ENCODE data around the gene OR10R2. TPM values are rescaled to one million over a fixed set of nuclear protein-coding genes. Genes with fewer than 3 reads are reported as not detected.

OR10R2 gene
- total RNA-seq, 2 experiments from 2014 or later = not detected

DNA sequence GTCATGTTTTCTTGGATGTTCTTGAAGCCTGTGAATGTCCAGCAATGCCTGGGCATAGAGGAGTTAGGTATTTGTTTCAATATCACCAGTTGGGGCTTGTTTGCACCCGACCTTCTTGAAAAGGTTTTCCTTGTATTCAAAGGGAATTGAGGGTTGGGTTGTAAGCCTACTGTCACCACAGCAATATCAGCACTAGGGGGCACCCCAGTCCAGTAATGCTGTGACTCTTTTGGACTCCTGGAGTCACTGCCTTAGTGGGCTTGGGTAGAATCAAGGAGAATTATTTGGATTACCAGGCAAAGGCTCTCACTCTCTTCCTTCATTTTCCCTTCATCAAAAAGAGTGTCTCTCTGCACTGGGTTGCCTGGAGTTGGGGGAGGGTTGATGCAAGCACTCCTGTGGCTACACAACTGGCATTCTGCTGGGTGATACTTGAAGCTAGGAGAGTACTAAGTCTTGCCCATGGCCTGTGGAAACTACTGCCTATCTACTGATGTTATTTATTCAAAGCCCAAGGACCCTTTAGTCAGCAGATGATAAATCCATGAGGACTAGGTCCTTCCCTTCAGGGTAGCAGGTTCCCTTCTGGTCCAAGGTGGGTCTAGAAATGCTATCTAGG, 34.5 kb downstream of the OR10R2 start:
- Mint-ChIP-seq H3K27ac (no peak overlapping the region), H3K9me3 (no peaks in the 10 kb centered on the region), H3K4me3 (no peak overlapping the region), H3K4me1 (no peaks in the 10 kb centered on the region), H3K27me3 (peaks cover 37% of the 10 kb centered on the region), H3K36me3 (ENCODE audit: low read depth) (no peaks in the 10 kb centered on the region)
- peak; percentile 50 for DNase-seq
- POLR2A ChIA-PET = no interaction called here
- CTCF ChIA-PET = interaction anchor here (0.8 to 1.9 kb wide), 5 partner anchors 33 to 582 kb away, joined by 3 to 15 read pairs (median 4); partner anchors contain the start of gene AIM2

DNA sequence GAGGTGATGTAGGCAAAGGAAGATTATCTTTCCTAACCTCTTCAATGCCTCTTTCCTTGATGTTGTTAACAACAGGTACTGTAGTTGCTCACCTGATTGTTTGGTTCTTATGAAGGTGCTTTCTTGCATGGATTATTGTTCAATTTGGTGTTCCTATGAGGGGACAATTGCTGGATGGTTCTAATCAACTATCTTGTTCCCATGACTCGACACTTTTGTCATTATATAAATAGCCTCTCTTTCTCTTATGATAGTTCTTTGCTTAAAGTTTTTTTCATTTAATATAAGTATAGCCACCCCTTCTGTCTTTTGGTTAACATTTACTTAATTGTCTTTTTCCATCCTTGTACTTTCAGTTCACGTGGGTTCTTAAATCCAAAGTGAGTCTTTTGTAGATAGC, 35.5 kb downstream of the OR10R2 start:
- H3K27ac Mint-ChIP-seq = no peak overlapping the region
- no peak for DNase-seq
- ChIA-PET CTCF (interaction anchor here (1.2 to 1.9 kb wide), 3 partner anchors 491 to 581 kb away, joined by 4 to 15 read pairs (median 9); no protein-coding TSS in a partner anchor), POLR2A (no interaction called here)
- peaks cover 38% of the 10 kb centered on the region for H3K27me3 Mint-ChIP-seq
- no peaks in the 10 kb centered on the region for H3K36me3 Mint-ChIP-seq (ENCODE audit: low read depth)
- no peaks in the 10 kb centered on the region for H3K9me3 Mint-ChIP-seq
- H3K4me3 Mint-ChIP-seq = no peak overlapping the region
- no peaks in the 10 kb centered on the region for H3K4me1 Mint-ChIP-seq

DNA sequence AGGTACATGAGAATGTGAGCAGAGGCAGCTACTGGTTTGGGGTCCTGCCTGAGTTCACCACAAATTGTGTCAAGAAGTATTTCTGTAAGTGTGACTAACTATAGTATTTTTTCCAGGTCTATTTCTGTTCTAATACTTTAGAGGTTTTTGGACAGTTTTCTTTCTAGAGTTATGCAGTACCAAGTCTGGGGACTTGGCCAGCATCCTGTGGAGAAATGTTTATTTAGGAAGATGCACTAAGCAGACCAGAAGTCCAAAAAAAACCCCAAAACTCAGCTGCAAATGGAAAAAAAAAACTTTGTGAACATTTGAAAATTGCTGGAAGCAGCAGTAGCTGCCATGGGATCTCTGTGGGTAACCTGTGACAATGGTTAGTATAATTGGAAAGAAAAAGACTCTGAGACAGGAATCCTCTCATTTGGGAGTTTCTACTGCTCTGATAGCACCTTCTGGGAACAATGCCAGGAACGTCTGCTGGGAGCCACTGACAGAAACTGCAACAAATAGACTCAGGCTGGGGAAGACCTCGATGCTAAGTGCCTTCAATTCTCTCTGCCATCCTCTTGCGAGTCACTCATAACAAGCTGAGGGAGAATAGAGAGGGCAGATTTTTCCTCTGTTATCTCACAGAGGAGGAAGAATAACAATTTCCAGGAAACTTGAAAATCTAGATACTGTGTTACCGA, 37.6 kb downstream of the OR10R2 start:
- no peak for DNase-seq
- no peaks in the 10 kb centered on the region for H3K9me3 Mint-ChIP-seq
- no peak overlapping the region for H3K4me3 Mint-ChIP-seq
- no peaks in the 10 kb centered on the region for H3K4me1 Mint-ChIP-seq
- no peaks in the 10 kb centered on the region for H3K36me3 Mint-ChIP-seq (ENCODE audit: low read depth)
- H3K27ac Mint-ChIP-seq = no peak overlapping the region
- CTCF ChIA-PET = no interaction called here
- H3K27me3 Mint-ChIP-seq = peaks cover 30% of the 10 kb centered on the region
- POLR2A ChIA-PET = interaction anchor here (1.0 kb wide), 1 partner anchor 8 kb away, joined by 3 read pairs; no protein-coding TSS in a partner anchor

GRCh38 chr1:158516966-158517365, 44.9 kb downstream of the OR10R2 start:
- POLR2A ChIA-PET = no interaction called here
- Mint-ChIP-seq H3K27me3 (peaks cover 16% of the 10 kb centered on the region), H3K36me3 (ENCODE audit: low read depth) (no peaks in the 10 kb centered on the region), H3K4me3 (no peak overlapping the region), H3K9me3 (no peaks in the 10 kb centered on the region), H3K27ac (no peak overlapping the region), H3K4me1 (no peaks in the 10 kb centered on the region)
- DNase-seq = no peak
- CTCF ChIA-PET = no interaction called here

DNA sequence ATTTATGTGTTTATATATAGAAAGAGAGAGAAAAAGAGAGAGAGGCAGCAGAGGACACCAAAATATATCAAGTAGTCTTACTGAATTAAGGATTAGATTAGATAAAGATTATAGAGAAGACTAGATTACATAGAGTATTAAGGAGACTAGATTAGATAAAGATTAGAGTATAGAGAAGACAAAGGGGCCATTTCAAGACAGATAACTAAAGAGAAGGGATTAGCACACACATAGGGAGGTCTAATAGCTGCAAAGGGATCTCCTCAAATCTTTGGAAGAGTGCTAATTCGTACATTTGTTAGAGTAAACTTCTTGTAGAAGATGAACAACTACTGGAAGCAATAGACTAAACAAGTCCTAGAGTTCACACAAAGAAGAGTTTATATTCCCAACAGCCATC, 48.0 kb downstream of the OR10R2 start:
- Mint-ChIP-seq H3K9me3 (no peaks in the 10 kb centered on the region), H3K4me3 (no peak overlapping the region), H3K27me3 (peaks cover 29% of the 10 kb centered on the region)

DNA sequence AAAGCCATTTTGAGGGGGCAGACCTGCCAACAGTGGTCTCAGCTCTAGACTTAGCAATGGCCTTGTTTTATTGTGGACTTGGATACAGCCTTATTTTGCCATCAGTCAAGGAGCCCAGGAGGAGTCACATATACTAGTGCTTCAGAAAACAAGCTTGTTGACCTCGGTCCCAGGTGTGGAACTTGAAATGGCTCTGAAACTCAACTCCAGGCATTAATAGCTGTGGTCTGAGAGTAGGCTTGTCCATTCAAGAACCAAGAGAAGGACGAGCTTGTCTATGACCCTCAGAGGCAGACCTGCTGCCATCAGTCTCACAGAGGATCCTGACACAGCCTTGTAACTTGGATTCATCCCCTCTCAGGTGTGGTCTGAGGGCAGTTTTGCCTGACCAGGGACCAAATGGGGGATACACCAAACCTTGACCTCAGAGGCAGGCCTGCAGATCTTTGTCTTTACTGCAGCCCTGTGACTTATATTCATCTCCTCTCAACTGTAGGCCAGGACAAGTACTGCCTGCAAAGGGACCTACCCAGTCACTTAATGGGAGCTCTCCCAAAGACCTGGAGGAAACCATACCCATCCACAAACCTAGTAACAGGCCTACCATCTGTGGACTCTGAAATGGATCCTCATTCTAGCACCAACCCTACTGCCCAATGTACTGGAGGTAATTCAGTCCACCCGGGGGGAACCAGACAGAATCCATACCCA, 49.1 kb downstream of the OR10R2 start:
- no peak for DNase-seq
- no peaks in the 10 kb centered on the region for H3K36me3 Mint-ChIP-seq (ENCODE audit: low read depth)
- no peaks in the 10 kb centered on the region for H3K4me1 Mint-ChIP-seq
- POLR2A ChIA-PET = no interaction called here
- CTCF ChIA-PET = no interaction called here
- H3K27ac Mint-ChIP-seq = no peak overlapping the region
- no peak overlapping the region for H3K4me3 Mint-ChIP-seq
- H3K27me3 Mint-ChIP-seq = peaks cover 31% of the 10 kb centered on the region
- H3K9me3 Mint-ChIP-seq = no peaks in the 10 kb centered on the region

More for the DNA sequence above, 48.0 kb downstream of the OR10R2 start:
- POLR2A ChIA-PET = no interaction called here
- CTCF ChIA-PET = no interaction called here
- H3K36me3 Mint-ChIP-seq (ENCODE audit: low read depth) = no peaks in the 10 kb centered on the region
- no peak for DNase-seq
- no peak overlapping the region for H3K27ac Mint-ChIP-seq
- H3K4me1 Mint-ChIP-seq = no peaks in the 10 kb centered on the region

- H3K9me3 Mint-ChIP-seq = no peaks in the 10 kb centered on the region
- CTCF ChIA-PET = no interaction called here
Measured at GRCh38 chr1:158521666-158522058, 49.6 kb downstream of the OR10R2 start.

GRCh38 chr1:158527190-158527815, 55.3 kb downstream of the OR10R2 start:
- H3K27me3 Mint-ChIP-seq = peaks cover 58% of the 10 kb centered on the region

More at GRCh38 chr1:158521666-158522058, 49.6 kb downstream of the OR10R2 start:
- Mint-ChIP-seq H3K27ac (no peak overlapping the region), H3K27me3 (peaks cover 32% of the 10 kb centered on the region), H3K4me3 (no peak overlapping the region), H3K36me3 (ENCODE audit: low read depth) (no peaks in the 10 kb centered on the region), H3K4me1 (no peaks in the 10 kb centered on the region)
- POLR2A ChIA-PET = no interaction called here
- no peak for DNase-seq

More at GRCh38 chr1:158527190-158527815, 55.3 kb downstream of the OR10R2 start:
- no peak for DNase-seq
- no peaks in the 10 kb centered on the region for H3K4me1 Mint-ChIP-seq
- H3K9me3 Mint-ChIP-seq = no peaks in the 10 kb centered on the region
- ChIA-PET POLR2A (no interaction called here), CTCF (interaction anchor here (0.7 to 1.1 kb wide), 2 partner anchors 323 to 443 kb away, joined by 3 read pairs; no protein-coding TSS in a partner anchor)
- H3K4me3 Mint-ChIP-seq = no peak overlapping the region
- H3K27ac Mint-ChIP-seq = no peak overlapping the region
- no peaks in the 10 kb centered on the region for H3K36me3 Mint-ChIP-seq (ENCODE audit: low read depth)

Other genes starting within 250 kb of the OR10R2 start
- not detected for gene CD1A, start 217.8 kb upstream of the OR10R2 start, total RNA-seq
- not detected for gene CD1C, start 182.3 kb upstream of the OR10R2 start, total RNA-seq
- not detected for gene CD1B, start 140.7 kb upstream of the OR10R2 start, total RNA-seq
- not detected for gene CD1E, start 118.3 kb upstream of the OR10R2 start, total RNA-seq
- not detected for gene OR10T2, start 72.8 kb upstream of the OR10R2 start, total RNA-seq
- gene OR10K2, start 46.0 kb upstream of the OR10R2 start, total RNA-seq = not detected
- gene OR10K1, start 10.4 kb upstream of the OR10R2 start, total RNA-seq = not detected
- not detected for gene OR6Y1, start 82.2 kb downstream of the OR10R2 start, total RNA-seq
- gene OR6P1, start 98.4 kb downstream of the OR10R2 start, total RNA-seq = not detected
- not detected for gene OR10X1, start 107.7 kb downstream of the OR10R2 start, total RNA-seq
- gene OR10Z1, start 133.0 kb downstream of the OR10R2 start, total RNA-seq = not detected
- gene SPTA1, start 214.5 kb downstream of the OR10R2 start, total RNA-seq = not detected
- gene OR6K2, start 228.4 kb downstream of the OR10R2 start, total RNA-seq = not detected
- gene OR6K3, start 248.5 kb downstream of the OR10R2 start, total RNA-seq = not detected

Data from activated CD4-positive, alpha-beta memory T cell treated with anti-CD3 and anti-CD28 coated beads, Interleukin-2, amount 10 ng/mL, durations not matched to agents 7 days and 5 days (primary cell).